ENCODE results near the gene ABCA2.
"Not testable (repeated sequence)": the region's sequence is repeated elsewhere in the genome, so short reads cannot be mapped to it uniquely, and the experiment has no call there.

The ABCA2 gene

GRCh38 chr9:137062798-137063197, 34.8 kb upstream of the ABCA2 start:
- DNase-seq: not testable (repeated sequence)

GRCh38 chr9:137062384-137062783, 34.3 kb upstream of the ABCA2 start:
- DNase-seq: no peak

GRCh38 chr9:137058521-137059234, 30.6 kb upstream of the ABCA2 start:
- peak; percentile 56 for DNase-seq

GRCh38 chr9:137057545-137057944, 29.5 kb upstream of the ABCA2 start:
- peak; percentile 88 for DNase-seq

- peak; percentile 82 for DNase-seq
These were observed 28.8 kb upstream of the ABCA2 start for GRCh38 chr9:137056739-137057415.

- peak; percentile 79 for DNase-seq
These were observed 27.6 kb upstream of the ABCA2 start for GRCh38 chr9:137055385-137056364.

- DNase-seq: peak; percentile 43
These were observed 26.9 kb upstream of the ABCA2 start for GRCh38 chr9:137054932-137055384.

GRCh38 chr9:137053944-137054931, 26.2 kb upstream of the ABCA2 start, which contains the start of gene ENTPD2:
TSS of gene ENTPD2 (minus strand) at chr9:137054061. CDS start at chr9:137053997, 64 bp downstream.
- peak; percentile 89 for DNase-seq

- DNase-seq: no peak
These were observed 25.2 kb upstream of the ABCA2 start for GRCh38 chr9:137052998-137053943.

GRCh38 chr9:137052293-137052692, 24.3 kb upstream of the ABCA2 start:
- DNase-seq: no peak

- DNase-seq: no peak
These were observed 23.2 kb upstream of the ABCA2 start for GRCh38 chr9:137051145-137051724.

- no peak for DNase-seq
These were observed 22.5 kb upstream of the ABCA2 start for GRCh38 chr9:137050570-137050969.

- peak; percentile 69 for DNase-seq
These were observed 21.8 kb upstream of the ABCA2 start for GRCh38 chr9:137049544-137050449.

GRCh38 chr9:137048655-137049543, 20.9 kb upstream of the ABCA2 start:
- DNase-seq: no peak

GRCh38 chr9:137046088-137046787, 18.2 kb upstream of the ABCA2 start, which contains the start of gene NPDC1:
TSS of gene NPDC1 (minus strand) at chr9:137046177. CDS start at chr9:137045989, 188 bp downstream.
- peak; percentile 84 for DNase-seq

GRCh38 chr9:137045294-137046087, 17.5 kb upstream of the ABCA2 start:
- peak; percentile 27 for DNase-seq
